ENCODE results near the gene FCRL4. TPM values are rescaled to one million over a fixed set of nuclear protein-coding genes. Genes with fewer than 3 reads are reported as not detected.

The FCRL4 gene
- total and polyA plus RNA-seq, 10 of the 15 experiments (the other 5 are each of a cell fraction or from before 2014, with no cell fraction given), result 0.09 to 0.44 (median 0.26) TPM; not detected in 1

DNA sequence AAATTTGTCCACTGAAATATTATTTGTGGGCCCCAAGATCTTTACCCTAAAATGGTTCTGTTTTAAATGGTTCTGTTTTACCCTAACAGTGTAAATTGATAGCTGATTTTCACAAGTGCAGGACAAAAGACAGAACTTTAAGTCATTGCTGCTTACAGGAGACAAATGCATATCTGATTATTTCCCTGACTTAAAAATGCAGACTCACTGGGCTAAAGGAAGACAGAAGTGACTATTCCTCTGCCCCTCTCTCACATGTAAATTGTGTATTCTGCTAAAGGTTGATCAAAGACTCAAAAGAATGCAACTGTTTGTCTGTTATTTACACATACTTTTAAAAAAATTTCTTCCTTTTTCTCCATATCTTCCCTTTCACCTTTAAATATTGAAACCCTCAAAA lies 58.3 kb downstream of the FCRL4 start:
- Histone ChIP-seq H3K4me1 (ENCODE audit: control insufficient read depth, insufficient read depth, low read length) (peaks cover 6% of the 10 kb centered on the region; the same call in 1 of the 2 replicates), H3K27me3 (replicated peaks in 1 of 2; ENCODE audit: control insufficient read depth in 2 of 2, insufficient read depth in 2 of 2, low read length in 1 of 2) (0 out of 4 replicates have a peak, but pooled peaks cover 0 to 3% of the 10 kb centered on the region in 2 experiments), H2AFZ (ENCODE audit: control insufficient read depth, low read depth, low read length) (no peak overlapping the region), H3K9ac (ENCODE audit: control insufficient read depth, insufficient read depth, low read length) (no peak overlapping the region), H3K9me3 (replicated peaks; ENCODE audit: control insufficient read depth, insufficient read depth, low read length) (no peaks in the 10 kb centered on the region), H3K79me2 (ENCODE audit: control insufficient read depth, insufficient read depth, low read length) (no peaks in the 10 kb centered on the region), H3K27ac (ENCODE audit: control insufficient read depth, insufficient read depth) (no peak overlapping the region), H3K36me3 (ENCODE audit: control insufficient read depth in 2 of 2, insufficient read depth in 2 of 2, low read length in 1 of 2) (no peaks in the 10 kb centered on the region; a peak in 1 of 4 replicates), H3K4me3 (no peak overlapping the region), H4K20me1 (ENCODE audit: control insufficient read depth, insufficient read depth) (no peaks in the 10 kb centered on the region), H3K4me2 (ENCODE audit: control insufficient read depth, insufficient read depth) (no peak overlapping the region)
- no peak for TF ChIP-seq NFYA (IDR thresholded peaks at IDR 0.05; ENCODE audit: borderline replicate concordance, low read depth, low read length)
- TF ChIP-seq NFIC (IDR thresholded peaks at IDR 0.05; ENCODE audit: low read depth, low read length), result no peak
- no peak for TF ChIP-seq SREBF1 (IDR thresholded peaks at IDR 0.05; ENCODE audit: low read length)
- TF ChIP-seq TCF7 (IDR thresholded peaks at IDR 0.05; ENCODE audit: borderline replicate concordance), result no peak
- TF ChIP-seq ZBED1 (IDR thresholded peaks at IDR 0.05; ENCODE audit: borderline replicate concordance), result no peak
- no peak for TF ChIP-seq ZNF217 (IDR thresholded peaks at IDR 0.05)
- TF ChIP-seq, protein P1, sequence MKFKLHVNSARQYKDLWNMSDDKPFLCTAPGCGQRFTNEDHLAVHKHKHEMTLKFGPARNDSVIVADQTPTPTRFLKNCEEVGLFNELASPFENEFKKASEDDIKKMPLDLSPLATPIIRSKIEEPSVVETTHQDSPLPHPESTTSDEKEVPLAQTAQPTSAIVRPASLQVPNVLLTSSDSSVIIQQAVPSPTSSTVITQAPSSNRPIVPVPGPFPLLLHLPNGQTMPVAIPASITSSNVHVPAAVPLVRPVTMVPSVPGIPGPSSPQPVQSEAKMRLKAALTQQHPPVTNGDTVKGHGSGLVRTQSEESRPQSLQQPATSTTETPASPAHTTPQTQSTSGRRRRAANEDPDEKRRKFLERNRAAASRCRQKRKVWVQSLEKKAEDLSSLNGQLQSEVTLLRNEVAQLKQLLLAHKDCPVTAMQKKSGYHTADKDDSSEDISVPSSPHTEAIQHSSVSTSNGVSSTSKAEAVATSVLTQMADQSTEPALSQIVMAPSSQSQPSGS (IDR thresholded peaks at IDR 0.05; ENCODE audit: low read length), result no peak
- TF ChIP-seq POLR2AphosphoS2 (IDR thresholded peaks at IDR 0.05; ENCODE audit: low read depth, low read length), result no peak
- no peak for TF ChIP-seq STAT3 (IDR thresholded peaks at IDR 0.05; ENCODE audit: low read depth, low read length)
- no peak for TF ChIP-seq ETV6 (conservative IDR thresholded peaks at IDR 0.05 in 1 of 2, IDR thresholded peaks at IDR 0.05 in 1 of 2; ENCODE audit: borderline replicate concordance in 1 of 2, low read depth in 1 of 2)
- TF ChIP-seq ASH2L (IDR thresholded peaks at IDR 0.05; ENCODE audit: borderline replicate concordance, low read depth), result no peak
- TF ChIP-seq YBX1 (IDR thresholded peaks at IDR 0.05), result no peak
- no peak for TF ChIP-seq USF1 (IDR thresholded peaks at IDR 0.05; ENCODE audit: borderline replicate concordance, extremely low read length, insufficient read depth, low read depth, low read length)
- no peak for TF ChIP-seq DPF2 (IDR thresholded peaks at IDR 0.05)
- ChIA-PET CTCF (interaction anchor here (1.1 to 2.2 kb wide), 3 partner anchors 11 to 34 kb away, joined by 4 to 5 read pairs (median 5); no protein-coding TSS in a partner anchor), SMC1A (ENCODE audit: uncharacterized antibody, unreplicated experiment) (interaction anchor here (1.2 to 2.6 kb wide), 7 partner anchors 11 to 41 kb away, joined by 3 to 11 read pairs (median 4); no protein-coding TSS in a partner anchor), POLR2A (interaction anchor here (1.2 to 1.9 kb wide), 2 partner anchors 16 to 23 kb away, joined by 3 to 11 read pairs; no protein-coding TSS in a partner anchor), RAD21 (ENCODE audit: unreplicated experiment) (interaction anchor here (1.0 to 1.3 kb wide), 2 partner anchors 34 to 41 kb away, joined by 3 to 4 read pairs; no protein-coding TSS in a partner anchor)
- ATAC-seq (no peak), FAIRE-seq (peak; percentile 56), DNase-seq (ENCODE audit: low read depth, low spot score) (no peak)
- intact Hi-C loops (cut with micrococcal nuclease; ENCODE audit: unreplicated experiment), result no loop called here
- in situ Hi-C loops (cut with MboI), result no loop called here
- BruUV-seq (replicated peaks), result no TSS peak
